Activated CD8-positive, alpha-beta T cell treated with anti-CD3 and anti-CD28 coated beads, Interleukin-2, amount 10 ng/mL, durations not matched to agents 7 days and 5 days (primary cell): ENCODE measurements around the gene ARHGEF7. TPM values are rescaled to one million over a fixed set of nuclear protein-coding genes. Genes with fewer than 3 reads are reported as not detected.

Experiments used
- ATAC-seq: fragments of 150-1000 bp; cut with Tn5 transposase; one replicate; pipeline ENCODE4 v1.10.0; 2021; ENCODE audit warnings: moderate library complexity
- CTCF ChIA-PET: fragments of 350-600 bp; sonication (Branson Sonifier 250); formaldehyde crosslinking; loops from one replicate; lab custom pipeline; 2021; ENCODE audit warnings: antibody characterized with exemption; lab: Charles Lee
- POLR2A ChIA-PET: fragments of 350-600 bp; sonication (Branson Sonifier 250); formaldehyde crosslinking; loops from one replicate; lab custom pipeline; 2021; ENCODE audit warnings: antibody characterized with exemption; lab: Charles Lee
- DNase-seq: peaks from one replicate; pipeline ENCODE4 v3.0.0-alpha.2; 2020
- H3K27ac Mint-ChIP-seq: one replicate; pipeline ENCODE4 v1.8.0; 2021; ENCODE audit warnings: mild to moderate bottlenecking, mixed read lengths
- H3K27me3 Mint-ChIP-seq: one replicate; pipeline ENCODE4 v1.8.0; 2021; ENCODE audit warnings: low read depth, mixed read lengths
- H3K36me3 Mint-ChIP-seq: one replicate; pipeline ENCODE4 v1.8.0; 2021; ENCODE audit warnings: low read depth, mixed read lengths
- H3K4me1 Mint-ChIP-seq: one replicate; pipeline ENCODE4 v1.8.0; 2021; ENCODE audit warnings: low read depth, mixed read lengths
- H3K4me3 Mint-ChIP-seq: one replicate; pipeline ENCODE4 v1.8.0; 2021; ENCODE audit warnings: mild to moderate bottlenecking, mixed read lengths
- H3K9me3 Mint-ChIP-seq: one replicate; pipeline ENCODE4 v1.8.0; 2022; ENCODE audit warnings: mixed read lengths; ENCODE audit not compliant: insufficient read depth
- total RNA-seq, 2 experiments: library from RNA; stranded (reverse); gene quantifications; one replicate each; pipeline ENCODE4 v1.2.3, GENCODE V29; 2021

Gene ARHGEF7
- total RNA-seq, 2 experiments from 2014 or later: 67.1 to 75.1 TPM

- Mint-ChIP-seq H3K9me3 (peaks cover 4% of the 10 kb centered on the region), H3K27ac (peak overlapping the region; percentile 83), H3K27me3 (no peaks in the 10 kb centered on the region), H3K4me1 (peaks cover 16% of the 10 kb centered on the region), H3K36me3 (peaks cover 78% of the 10 kb centered on the region), H3K4me3 (peak overlapping the region; percentile 55)
- ChIA-PET CTCF (no interaction called here), POLR2A (no interaction called here)
- no peak for DNase-seq
- peak; percentile 15 for ATAC-seq
Measured at GRCh38 chr13:111304603-111305289, 189.6 kb downstream of the ARHGEF7 start.

GRCh38 chr13:111312944-111313590, 198.0 kb downstream of the ARHGEF7 start:
- peaks cover 6% of the 10 kb centered on the region for H3K9me3 Mint-ChIP-seq

GRCh38 chr13:111313911-111314425, 198.9 kb downstream of the ARHGEF7 start:
- ChIA-PET POLR2A (no interaction called here), CTCF (no interaction called here)
- Mint-ChIP-seq H3K27ac (no peak overlapping the region), H3K27me3 (no peaks in the 10 kb centered on the region), H3K4me1 (no peaks in the 10 kb centered on the region), H3K9me3 (peaks cover 6% of the 10 kb centered on the region), H3K4me3 (no peak overlapping the region), H3K36me3 (peaks cover 37% of the 10 kb centered on the region)
- ATAC-seq: no peak
- DNase-seq: no peak

More at GRCh38 chr13:111312944-111313590, 198.0 kb downstream of the ARHGEF7 start:
- DNase-seq: no peak
- CTCF ChIA-PET: no interaction called here
- no peak for ATAC-seq
- POLR2A ChIA-PET: no interaction called here
- Mint-ChIP-seq H3K27me3 (no peaks in the 10 kb centered on the region), H3K4me3 (no peak overlapping the region), H3K27ac (no peak overlapping the region), H3K36me3 (peaks cover 46% of the 10 kb centered on the region), H3K4me1 (no peaks in the 10 kb centered on the region)

- Mint-ChIP-seq H3K4me3 (no peak overlapping the region), H3K4me1 (no peaks in the 10 kb centered on the region), H3K27me3 (no peaks in the 10 kb centered on the region), H3K36me3 (peaks cover 30% of the 10 kb centered on the region), H3K9me3 (peaks cover 6% of the 10 kb centered on the region), H3K27ac (no peak overlapping the region)
- DNase-seq: no peak
- no peak for ATAC-seq
- POLR2A ChIA-PET: no interaction called here
- CTCF ChIA-PET: no interaction called here
Measured at GRCh38 chr13:111314852-111315251, 199.7 kb downstream of the ARHGEF7 start.

- no peak overlapping the region for H3K27ac Mint-ChIP-seq
- CTCF ChIA-PET: no interaction called here
- H3K9me3 Mint-ChIP-seq: peaks cover 6% of the 10 kb centered on the region
- H3K36me3 Mint-ChIP-seq: peaks cover 25% of the 10 kb centered on the region
- POLR2A ChIA-PET: no interaction called here
- DNase-seq (no peak), ATAC-seq (no peak)
- no peaks in the 10 kb centered on the region for H3K27me3 Mint-ChIP-seq
- no peak overlapping the region for H3K4me3 Mint-ChIP-seq
- H3K4me1 Mint-ChIP-seq: no peaks in the 10 kb centered on the region
Measured at GRCh38 chr13:111315347-111315995, 200.4 kb downstream of the ARHGEF7 start.

- ATAC-seq (no peak), DNase-seq (no peak)
- Mint-ChIP-seq H3K27ac (no peak overlapping the region), H3K27me3 (no peaks in the 10 kb centered on the region), H3K4me1 (no peaks in the 10 kb centered on the region), H3K9me3 (peaks cover 6% of the 10 kb centered on the region), H3K4me3 (no peak overlapping the region), H3K36me3 (peaks cover 17% of the 10 kb centered on the region)
- ChIA-PET CTCF (no interaction called here), POLR2A (no interaction called here)
Measured at GRCh38 chr13:111316161-111316730, 201.1 kb downstream of the ARHGEF7 start.

GRCh38 chr13:111317042-111317550, 202.0 kb downstream of the ARHGEF7 start:
- CTCF ChIA-PET: no interaction called here

GRCh38 chr13:111317571-111318345, 202.6 kb downstream of the ARHGEF7 start:
- DNase-seq: no peak
- no peaks in the 10 kb centered on the region for H3K4me1 Mint-ChIP-seq
- no peak overlapping the region for H3K27ac Mint-ChIP-seq
- no peak overlapping the region for H3K4me3 Mint-ChIP-seq
- peaks cover 3% of the 10 kb centered on the region for H3K36me3 Mint-ChIP-seq
- no peaks in the 10 kb centered on the region for H3K9me3 Mint-ChIP-seq
- ChIA-PET POLR2A (no interaction called here), CTCF (no interaction called here)
- no peak for ATAC-seq
- H3K27me3 Mint-ChIP-seq: no peaks in the 10 kb centered on the region

More at GRCh38 chr13:111317042-111317550, 202.0 kb downstream of the ARHGEF7 start:
- H3K27me3 Mint-ChIP-seq: no peaks in the 10 kb centered on the region
- no peak overlapping the region for H3K4me3 Mint-ChIP-seq
- H3K4me1 Mint-ChIP-seq: no peaks in the 10 kb centered on the region
- POLR2A ChIA-PET: no interaction called here
- no peak overlapping the region for H3K27ac Mint-ChIP-seq
- no peak for DNase-seq
- no peaks in the 10 kb centered on the region for H3K9me3 Mint-ChIP-seq
- ATAC-seq: no peak
- peaks cover 10% of the 10 kb centered on the region for H3K36me3 Mint-ChIP-seq

- Mint-ChIP-seq H3K4me1 (peaks cover 1% of the 10 kb centered on the region), H3K27me3 (no peaks in the 10 kb centered on the region), H3K9me3 (no peaks in the 10 kb centered on the region), H3K36me3 (no peaks in the 10 kb centered on the region), H3K27ac (no peak overlapping the region), H3K4me3 (no peak overlapping the region)
- POLR2A ChIA-PET: no interaction called here
- CTCF ChIA-PET: no interaction called here
- no peak for ATAC-seq
- no peak for DNase-seq
Measured at GRCh38 chr13:111318386-111318785, 203.3 kb downstream of the ARHGEF7 start.

- POLR2A ChIA-PET: no interaction called here
- H3K36me3 Mint-ChIP-seq: no peaks in the 10 kb centered on the region
- CTCF ChIA-PET: no interaction called here
- H3K4me3 Mint-ChIP-seq: no peak overlapping the region
- H3K27me3 Mint-ChIP-seq: no peaks in the 10 kb centered on the region
- peak overlapping the region; percentile 16 for H3K27ac Mint-ChIP-seq
- H3K9me3 Mint-ChIP-seq: no peaks in the 10 kb centered on the region
- ATAC-seq (no peak), DNase-seq (no peak)
- peaks cover 12% of the 10 kb centered on the region for H3K4me1 Mint-ChIP-seq
Measured at GRCh38 chr13:111319521-111319920, 204.4 kb downstream of the ARHGEF7 start.
